Nephron progenitor cell (in vitro differentiated cells): Measurements from ENCODE around the gene RNF175.

Experiments used
- DNase-seq: peaks from one replicate; pipeline ENCODE4 v3.0.0; 2021
- H3K27ac Mint-ChIP-seq: 2 replicates; pipeline ENCODE4 v1.8.0; 2021; ENCODE audit warnings: mild to moderate bottlenecking, moderate library complexity, mixed read lengths
- H3K27me3 Mint-ChIP-seq: 2 replicates; pipeline ENCODE4 v1.8.0; 2021; ENCODE audit warnings: mild to moderate bottlenecking, low read depth, mixed read lengths; ENCODE audit not compliant: poor library complexity
- H3K36me3 Mint-ChIP-seq: 2 replicates; pipeline ENCODE4 v1.8.0; 2021; ENCODE audit warnings: low read depth, mixed read lengths
- H3K4me1 Mint-ChIP-seq: 2 replicates; pipeline ENCODE4 v1.8.0; 2021; ENCODE audit warnings: mixed read lengths
- H3K4me3 Mint-ChIP-seq: 2 replicates; pipeline ENCODE4 v1.8.0; 2021; ENCODE audit warnings: mild to moderate bottlenecking, moderate library complexity, mixed read lengths
- H3K9me3 Mint-ChIP-seq: 2 replicates; pipeline ENCODE4 v1.8.0; 2021; ENCODE audit warnings: mild to moderate bottlenecking, moderate library complexity, mixed read lengths
- TF ChIP-seq, protein P1 (sequence below): fragments of 200-600 bp; sonication (generic); IDR thresholded peaks from 2 replicates; pipeline ENCODE4 v1.5.0; 2021; ENCODE audit warnings: antibody characterized with exemption

The RNF175 gene

DNA sequence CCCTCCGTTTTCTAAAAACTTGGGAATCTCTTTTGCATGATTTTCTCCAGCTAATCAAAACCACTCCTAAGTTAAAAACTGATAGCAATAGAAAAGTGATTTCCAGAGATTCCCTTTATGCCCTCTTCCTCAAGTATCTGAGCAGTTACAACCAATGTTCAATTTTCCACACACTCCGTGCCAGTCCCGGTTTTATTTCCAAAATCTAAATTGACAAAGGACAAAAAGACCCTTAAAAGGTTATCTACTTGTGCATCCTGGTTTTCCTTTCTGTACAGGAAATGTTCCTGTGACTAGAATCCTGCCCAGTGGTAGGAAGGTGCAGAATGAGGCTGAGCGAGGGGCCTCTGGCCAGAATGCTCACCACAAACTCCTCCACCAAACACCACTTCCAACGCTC lies 27.8 kb upstream of the RNF175 start:
- no peak for DNase-seq
- H3K4me1 Mint-ChIP-seq = peaks cover 74% of the 10 kb centered on the region
- no peaks in the 10 kb centered on the region for H3K9me3 Mint-ChIP-seq
- peak overlapping the region; percentile 87 for H3K4me3 Mint-ChIP-seq
- TF ChIP-seq, protein P1, sequence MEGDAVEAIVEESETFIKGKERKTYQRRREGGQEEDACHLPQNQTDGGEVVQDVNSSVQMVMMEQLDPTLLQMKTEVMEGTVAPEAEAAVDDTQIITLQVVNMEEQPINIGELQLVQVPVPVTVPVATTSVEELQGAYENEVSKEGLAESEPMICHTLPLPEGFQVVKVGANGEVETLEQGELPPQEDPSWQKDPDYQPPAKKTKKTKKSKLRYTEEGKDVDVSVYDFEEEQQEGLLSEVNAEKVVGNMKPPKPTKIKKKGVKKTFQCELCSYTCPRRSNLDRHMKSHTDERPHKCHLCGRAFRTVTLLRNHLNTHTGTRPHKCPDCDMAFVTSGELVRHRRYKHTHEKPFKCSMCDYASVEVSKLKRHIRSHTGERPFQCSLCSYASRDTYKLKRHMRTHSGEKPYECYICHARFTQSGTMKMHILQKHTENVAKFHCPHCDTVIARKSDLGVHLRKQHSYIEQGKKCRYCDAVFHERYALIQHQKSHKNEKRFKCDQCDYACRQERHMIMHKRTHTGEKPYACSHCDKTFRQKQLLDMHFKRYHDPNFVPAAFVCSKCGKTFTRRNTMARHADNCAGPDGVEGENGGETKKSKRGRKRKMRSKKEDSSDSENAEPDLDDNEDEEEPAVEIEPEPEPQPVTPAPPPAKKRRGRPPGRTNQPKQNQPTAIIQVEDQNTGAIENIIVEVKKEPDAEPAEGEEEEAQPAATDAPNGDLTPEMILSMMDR = no peak
- peaks cover 60% of the 10 kb centered on the region for H3K27me3 Mint-ChIP-seq
- no peaks in the 10 kb centered on the region for H3K36me3 Mint-ChIP-seq
- no peak overlapping the region for H3K27ac Mint-ChIP-seq

DNA sequence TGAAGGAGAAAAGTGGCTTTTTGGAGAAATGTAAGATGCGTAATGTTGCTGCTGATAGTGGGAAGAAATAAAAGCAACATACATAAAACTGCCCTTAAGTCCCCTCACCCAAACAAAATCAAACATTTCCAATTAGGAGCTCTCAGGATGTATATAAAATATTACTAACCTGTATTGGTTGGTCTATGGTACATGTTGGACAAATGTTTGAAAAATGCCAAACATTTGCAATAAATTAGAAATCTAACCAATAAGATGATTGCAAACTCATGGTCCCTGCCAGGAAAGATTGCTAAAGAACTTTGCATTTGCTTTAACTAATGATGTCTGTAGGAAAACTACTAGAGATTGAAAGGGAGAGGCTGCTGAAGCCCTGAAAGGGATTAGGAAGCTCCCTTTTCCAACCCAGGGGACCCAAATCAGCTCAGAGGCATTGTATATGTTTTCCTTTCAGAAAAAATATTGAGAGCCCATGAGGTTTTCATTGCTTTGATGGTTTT lies 27.3 kb upstream of the RNF175 start:
- no peaks in the 10 kb centered on the region for H3K36me3 Mint-ChIP-seq
- no peak overlapping the region for H3K27ac Mint-ChIP-seq
- H3K4me3 Mint-ChIP-seq = peak overlapping the region; percentile 87
- no peaks in the 10 kb centered on the region for H3K9me3 Mint-ChIP-seq
- DNase-seq = no peak
- TF ChIP-seq, protein P1 = no peak
- peaks cover 56% of the 10 kb centered on the region for H3K27me3 Mint-ChIP-seq
- peaks cover 75% of the 10 kb centered on the region for H3K4me1 Mint-ChIP-seq

DNA sequence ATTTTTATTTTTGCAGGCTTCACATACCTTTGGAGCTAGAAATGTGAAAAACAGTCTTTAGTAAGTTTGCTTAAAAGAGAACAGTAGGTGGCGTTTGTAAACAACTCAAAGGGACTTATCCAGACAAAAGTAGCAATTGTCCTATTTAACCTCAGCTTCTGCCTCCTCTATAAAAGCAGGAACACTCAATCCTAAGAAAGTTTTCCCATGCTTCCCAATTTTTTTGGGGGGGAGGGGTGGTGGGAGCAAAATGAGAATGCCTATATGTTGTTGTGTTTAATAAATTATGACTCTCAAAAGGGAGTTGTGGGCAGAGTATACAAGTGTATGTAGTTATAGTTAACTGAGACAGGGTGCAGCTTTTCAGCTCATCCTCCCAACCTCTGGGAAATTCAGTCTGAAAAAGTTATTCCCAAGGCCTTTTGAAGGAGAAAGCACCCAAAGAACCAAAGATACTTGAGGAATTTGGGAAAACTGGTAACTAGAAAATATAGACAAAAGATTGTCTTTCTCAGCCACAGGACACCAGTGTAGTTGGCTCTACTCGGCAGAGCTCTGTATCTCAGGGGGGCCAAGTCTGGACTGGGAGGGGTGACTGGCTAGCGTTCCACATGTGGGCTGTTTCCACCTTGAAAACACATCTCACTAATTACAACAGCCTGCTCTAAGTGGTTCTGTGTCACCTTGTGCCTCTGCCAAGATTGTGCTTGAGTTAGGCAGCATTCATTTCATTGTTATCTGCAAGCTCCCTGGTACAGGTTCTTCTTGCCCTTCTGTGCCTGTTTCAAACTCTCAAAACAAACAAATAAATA lies 26.3 kb upstream of the RNF175 start:
- no peak overlapping the region for H3K27ac Mint-ChIP-seq
- no peaks in the 10 kb centered on the region for H3K9me3 Mint-ChIP-seq
- H3K4me3 Mint-ChIP-seq = peak overlapping the region; percentile 87
- peaks cover 46% of the 10 kb centered on the region for H3K27me3 Mint-ChIP-seq
- H3K36me3 Mint-ChIP-seq = no peaks in the 10 kb centered on the region
- no peak for DNase-seq
- TF ChIP-seq, protein P1 = peak; percentile 34
- peaks cover 75% of the 10 kb centered on the region for H3K4me1 Mint-ChIP-seq

DNA sequence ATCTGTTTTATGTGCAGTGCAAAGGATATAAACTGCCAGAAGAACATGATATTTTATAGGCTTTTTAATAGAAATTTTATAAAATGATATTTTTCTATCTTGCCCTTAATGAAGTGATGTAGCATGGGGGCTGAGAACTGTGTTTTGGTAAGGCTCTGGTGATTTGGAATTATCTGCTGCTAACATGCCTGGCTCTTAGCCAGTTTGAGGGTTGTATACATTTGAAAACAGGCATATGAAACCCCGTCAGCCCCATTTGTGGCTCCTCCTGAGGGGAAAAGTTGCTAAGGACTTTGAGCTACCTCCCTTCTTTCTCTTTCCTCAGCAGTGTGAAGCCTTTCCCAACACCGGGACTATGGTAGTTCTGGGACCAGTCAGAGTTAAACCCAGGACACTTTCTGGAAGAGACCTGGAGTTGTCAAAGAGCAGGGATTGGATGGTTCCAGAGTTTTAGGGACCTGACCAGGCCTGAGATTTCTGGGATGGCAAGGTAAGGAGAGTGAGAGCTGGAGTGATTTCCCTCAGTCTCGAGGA lies 24.4 kb upstream of the RNF175 start:
- TF ChIP-seq, protein P1 = no peak
- peaks cover 29% of the 10 kb centered on the region for H3K27me3 Mint-ChIP-seq
- H3K4me3 Mint-ChIP-seq = no peak overlapping the region
- H3K27ac Mint-ChIP-seq = no peak overlapping the region
- no peaks in the 10 kb centered on the region for H3K9me3 Mint-ChIP-seq
- peaks cover 77% of the 10 kb centered on the region for H3K4me1 Mint-ChIP-seq
- peaks cover 10% of the 10 kb centered on the region for H3K36me3 Mint-ChIP-seq
- DNase-seq = no peak

DNA sequence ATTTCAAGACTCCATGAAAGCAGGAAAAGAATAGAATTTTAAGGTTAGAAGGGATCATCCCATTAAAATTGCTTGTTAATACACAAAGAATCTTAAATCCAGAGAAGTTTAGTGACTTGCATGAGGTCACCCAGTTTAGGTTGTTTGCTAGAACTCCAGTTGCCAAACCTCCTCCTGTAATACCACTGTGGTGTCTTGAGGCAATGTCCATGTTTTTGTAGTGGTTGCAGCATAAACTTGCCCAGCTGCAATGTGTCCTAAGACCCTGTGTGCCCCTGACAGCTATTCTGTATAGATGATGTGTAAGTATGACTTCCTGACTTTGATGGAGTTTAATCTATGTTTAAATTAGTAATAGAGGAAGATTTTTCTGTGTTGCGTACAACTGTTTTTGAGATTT lies 22.8 kb upstream of the RNF175 start:
- peaks cover 14% of the 10 kb centered on the region for H3K27me3 Mint-ChIP-seq
- H3K36me3 Mint-ChIP-seq = peaks cover 18% of the 10 kb centered on the region
- H3K4me3 Mint-ChIP-seq = no peak overlapping the region
- H3K9me3 Mint-ChIP-seq = peaks cover 10% of the 10 kb centered on the region
- TF ChIP-seq, protein P1 = no peak
- peaks cover 68% of the 10 kb centered on the region for H3K4me1 Mint-ChIP-seq
- H3K27ac Mint-ChIP-seq = peak overlapping the region; percentile 84
- DNase-seq = no peak
